ENCODE results near the gene EGLN1. TPM values are rescaled to one million over a fixed set of nuclear protein-coding genes. Genes with fewer than 3 reads are reported as not detected.
A peak's percentile ranks its signal among the peaks of the same experiment; 100 is the strongest.
"Not testable (repeated sequence)": the region's sequence is repeated elsewhere in the genome, so short reads cannot be mapped to it uniquely, and the experiment has no call there.

EGLN1 gene
- total and polyA plus RNA-seq, 3 donors from 2014 or later, result 30.5 to 64.5 (median 47.7) TPM

DNA sequence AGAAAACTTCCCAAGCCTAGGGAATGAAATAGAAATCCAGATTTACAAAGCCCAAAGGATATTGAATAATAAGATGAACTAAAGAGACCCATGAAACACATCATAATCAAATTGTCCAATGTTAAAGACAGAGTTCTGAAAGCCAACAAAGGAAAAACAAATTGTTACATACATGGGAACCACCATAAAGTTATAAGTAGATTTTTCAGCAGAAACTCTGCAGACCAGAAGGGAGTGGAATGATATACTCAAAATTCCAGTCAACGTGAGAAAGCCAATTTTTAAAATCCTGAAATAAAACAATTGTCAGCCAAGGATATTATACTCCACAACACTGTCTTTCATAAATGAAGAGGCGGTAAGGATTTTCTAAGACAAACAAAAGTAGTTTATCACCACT, 22.0 kb upstream of the EGLN1 start:
- DNase-seq, result no peak
- Histone ChIP-seq H3K36me3 (ENCODE audit: low read depth, missing control alignments) (no peaks in the 10 kb centered on the region), H3K27ac (no peak overlapping the region), H3K27me3 (no peaks in the 10 kb centered on the region), H3K4me1 (no peaks in the 10 kb centered on the region), H3K4me3 (no peak overlapping the region), H3K9me3 (no peaks in the 10 kb centered on the region)
- intact Hi-C loops (cut with DNase I; ENCODE audit: low total_unique reads), result no loop called here
- TF ChIP-seq, protein P1, sequence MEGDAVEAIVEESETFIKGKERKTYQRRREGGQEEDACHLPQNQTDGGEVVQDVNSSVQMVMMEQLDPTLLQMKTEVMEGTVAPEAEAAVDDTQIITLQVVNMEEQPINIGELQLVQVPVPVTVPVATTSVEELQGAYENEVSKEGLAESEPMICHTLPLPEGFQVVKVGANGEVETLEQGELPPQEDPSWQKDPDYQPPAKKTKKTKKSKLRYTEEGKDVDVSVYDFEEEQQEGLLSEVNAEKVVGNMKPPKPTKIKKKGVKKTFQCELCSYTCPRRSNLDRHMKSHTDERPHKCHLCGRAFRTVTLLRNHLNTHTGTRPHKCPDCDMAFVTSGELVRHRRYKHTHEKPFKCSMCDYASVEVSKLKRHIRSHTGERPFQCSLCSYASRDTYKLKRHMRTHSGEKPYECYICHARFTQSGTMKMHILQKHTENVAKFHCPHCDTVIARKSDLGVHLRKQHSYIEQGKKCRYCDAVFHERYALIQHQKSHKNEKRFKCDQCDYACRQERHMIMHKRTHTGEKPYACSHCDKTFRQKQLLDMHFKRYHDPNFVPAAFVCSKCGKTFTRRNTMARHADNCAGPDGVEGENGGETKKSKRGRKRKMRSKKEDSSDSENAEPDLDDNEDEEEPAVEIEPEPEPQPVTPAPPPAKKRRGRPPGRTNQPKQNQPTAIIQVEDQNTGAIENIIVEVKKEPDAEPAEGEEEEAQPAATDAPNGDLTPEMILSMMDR (IDR thresholded peaks at IDR 0.05), result no peak
- no peak for TF ChIP-seq POLR2A (IDR thresholded peaks at IDR 0.05)
- WGBS, 2 donors, result 74 to 86% methylated on average over 2 of the region's 2 CpGs

DNA sequence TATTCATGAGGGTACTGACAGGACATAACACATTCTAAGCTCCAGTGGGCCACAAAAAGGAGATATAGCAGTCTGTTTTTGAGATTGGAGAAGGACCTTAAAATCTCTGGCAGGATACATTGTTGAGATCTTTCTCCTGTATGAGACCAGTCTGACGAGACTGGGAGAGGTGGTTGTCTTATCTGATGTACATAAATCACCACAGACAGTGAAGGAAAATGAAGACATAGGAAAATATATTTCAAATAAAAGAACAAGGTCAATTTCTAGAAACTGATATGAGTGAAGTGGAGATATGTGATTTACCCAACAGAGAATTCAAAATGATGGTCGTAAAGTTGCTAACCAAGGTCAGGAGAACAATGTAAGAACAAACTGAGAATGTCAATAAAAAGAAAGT, 21.3 kb upstream of the EGLN1 start:
- 58 to 59% methylated on average over 2 of the region's 2 CpGs for WGBS, 2 donors
- no peak overlapping the region for H3K27ac ChIP-seq
- H3K36me3 ChIP-seq (ENCODE audit: low read depth, missing control alignments), result no peaks in the 10 kb centered on the region
- no peak for DNase-seq
- no peak for TF ChIP-seq POLR2A (IDR thresholded peaks at IDR 0.05)
- TF ChIP-seq, protein P1 (IDR thresholded peaks at IDR 0.05), result no peak
- intact Hi-C loops (cut with DNase I; ENCODE audit: low total_unique reads), result no loop called here
- no peaks in the 10 kb centered on the region for H3K4me1 ChIP-seq
- no peaks in the 10 kb centered on the region for H3K9me3 ChIP-seq
- no peak overlapping the region for H3K4me3 ChIP-seq
- no peaks in the 10 kb centered on the region for H3K27me3 ChIP-seq

DNA sequence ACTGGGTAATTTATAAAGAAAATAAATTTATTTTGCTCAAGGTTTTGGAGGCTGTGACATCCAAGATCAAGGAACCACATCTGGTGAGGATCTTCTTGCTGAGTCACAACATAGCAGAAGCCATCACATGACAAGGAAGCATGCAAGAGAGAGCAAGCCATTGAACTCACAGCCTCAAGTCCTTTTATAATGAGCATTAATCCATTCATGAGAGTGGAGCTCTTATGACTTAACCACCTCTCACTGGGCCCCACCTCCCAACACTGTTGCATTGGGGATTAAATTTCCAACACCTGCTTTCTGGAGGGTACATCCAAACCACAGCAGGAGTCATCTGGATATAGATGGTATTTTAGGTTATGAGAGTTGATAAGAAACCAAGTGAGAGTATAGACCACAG, 20.6 kb upstream of the EGLN1 start:
- Histone ChIP-seq H3K36me3 (ENCODE audit: low read depth, missing control alignments) (no peaks in the 10 kb centered on the region), H3K4me3 (no peak overlapping the region), H3K9me3 (no peaks in the 10 kb centered on the region), H3K4me1 (no peaks in the 10 kb centered on the region), H3K27ac (no peak overlapping the region), H3K27me3 (no peaks in the 10 kb centered on the region)
- intact Hi-C loops (cut with DNase I; ENCODE audit: low total_unique reads), result no loop called here
- no peak for DNase-seq
- no peak for TF ChIP-seq POLR2A (IDR thresholded peaks at IDR 0.05)

DNA sequence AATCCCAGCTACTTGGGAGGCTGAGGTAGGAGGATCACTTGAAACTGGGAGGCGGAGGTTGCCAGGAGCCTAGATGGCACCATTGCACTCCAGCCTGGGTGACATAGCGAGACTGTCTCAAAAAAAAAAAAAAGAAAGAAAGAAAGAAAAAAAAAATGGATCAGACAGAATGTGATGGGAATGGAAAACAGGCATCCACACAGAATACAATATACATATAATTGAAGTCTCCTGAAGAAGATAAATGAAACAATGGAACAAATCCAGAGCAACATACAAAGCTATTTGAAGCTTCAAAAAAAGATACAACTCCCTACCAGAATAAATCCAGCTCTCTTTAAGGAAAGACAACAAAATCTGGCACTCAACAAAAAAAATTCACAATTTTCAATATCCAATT, 10.9 kb upstream of the EGLN1 start:
- Histone ChIP-seq H3K9me3 (no peaks in the 10 kb centered on the region), H3K27ac (no peak overlapping the region), H3K4me1 (no peaks in the 10 kb centered on the region), H3K4me3 (no peak overlapping the region), H3K27me3 (no peaks in the 10 kb centered on the region), H3K36me3 (ENCODE audit: low read depth, missing control alignments) (no peaks in the 10 kb centered on the region)
- TF ChIP-seq, protein P1 (IDR thresholded peaks at IDR 0.05), result no peak
- no peak for TF ChIP-seq POLR2A (IDR thresholded peaks at IDR 0.05)
- intact Hi-C loops (cut with DNase I; ENCODE audit: low total_unique reads), result no loop called here
- whole genome bisulfite sequencing, 2 donors, result 91 to 93% methylated on average over 2 of the region's 2 CpGs
- DNase-seq, result no peak

DNA sequence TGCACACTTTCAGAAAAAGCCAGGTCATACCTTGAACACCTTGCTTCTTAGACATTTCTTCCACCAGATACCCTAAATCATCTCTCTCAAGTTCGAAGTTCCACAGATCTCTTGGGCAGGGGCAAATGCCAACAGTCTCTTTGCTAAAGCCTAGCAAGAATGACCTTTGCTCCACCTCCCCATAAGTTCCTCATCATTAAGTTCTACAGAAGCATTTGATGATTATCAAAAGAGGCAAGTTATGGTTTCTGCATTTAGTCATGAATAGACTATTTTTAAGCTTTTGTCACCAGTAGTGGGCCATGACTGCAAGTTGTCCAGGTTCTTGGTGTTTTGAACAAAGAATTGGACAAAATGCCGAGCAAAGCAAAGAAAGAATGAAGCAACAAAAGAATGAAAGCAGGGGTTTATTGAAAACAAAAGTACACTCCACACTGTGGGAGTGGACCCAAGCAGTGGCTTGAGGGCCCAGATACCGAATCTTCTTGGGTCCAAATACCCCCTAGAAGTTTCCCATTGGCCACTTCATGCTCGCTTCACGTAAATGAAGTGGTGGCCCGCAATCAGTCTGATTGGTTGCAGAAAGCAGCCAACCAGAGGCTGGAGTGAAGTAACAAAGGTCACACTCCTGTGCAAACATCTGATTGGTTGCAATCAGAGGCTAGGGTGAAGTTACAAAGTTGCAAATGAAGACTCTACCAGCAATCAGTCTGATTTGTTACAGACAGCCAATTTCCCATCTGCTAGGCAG, 9.8 kb upstream of the EGLN1 start:
- Histone ChIP-seq H3K27ac (no peak overlapping the region), H3K4me1 (no peaks in the 10 kb centered on the region), H3K4me3 (no peak overlapping the region), H3K27me3 (no peaks in the 10 kb centered on the region), H3K36me3 (ENCODE audit: low read depth, missing control alignments) (no peaks in the 10 kb centered on the region), H3K9me3 (no peaks in the 10 kb centered on the region)
- 78 to 85% methylated on average over 6 of the region's 6 CpGs for WGBS, 2 donors
- TF ChIP-seq, protein P1 (IDR thresholded peaks at IDR 0.05), result no peak
- no peak for TF ChIP-seq POLR2A (IDR thresholded peaks at IDR 0.05)
- intact Hi-C loops (cut with DNase I; ENCODE audit: low total_unique reads), result no loop called here
- DNase-seq, result peak; percentile 72

DNA sequence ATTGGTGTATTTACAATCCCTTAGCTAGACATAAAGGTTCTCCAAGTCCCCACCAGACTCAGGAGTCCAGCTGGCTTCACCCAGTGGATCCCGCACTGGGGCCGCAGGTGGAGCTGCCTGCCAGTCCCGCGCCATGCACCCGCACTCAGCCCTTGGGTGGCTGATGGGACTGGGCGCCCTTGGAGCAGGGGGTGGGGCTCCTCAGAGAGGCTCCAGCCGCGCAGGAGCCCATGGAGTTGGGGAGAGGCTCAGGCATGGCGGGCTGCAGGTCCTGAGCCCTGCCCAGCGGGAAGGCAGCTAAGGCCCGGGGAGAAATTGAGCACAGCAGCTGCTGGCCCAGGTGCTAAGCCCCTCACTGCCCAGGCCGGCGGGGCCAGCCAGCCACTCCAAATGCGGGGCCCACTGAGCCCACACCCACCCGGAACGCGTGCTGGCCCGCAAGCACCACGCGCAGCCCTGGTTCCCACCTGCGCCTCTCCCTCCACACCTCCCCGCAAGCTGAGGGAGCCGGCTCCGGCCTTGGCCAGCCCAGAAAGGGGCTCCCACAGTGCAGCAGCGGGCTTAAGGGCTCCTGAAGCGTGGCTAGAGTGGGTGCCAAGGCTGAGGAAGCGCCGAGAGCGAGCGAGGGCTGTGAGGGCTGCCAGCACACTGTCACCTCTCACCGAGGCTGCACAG, 8.7 kb upstream of the EGLN1 start:
- H3K4me1 ChIP-seq; H3K27me3 ChIP-seq; H3K4me3 ChIP-seq; H3K27ac ChIP-seq; H3K9me3 ChIP-seq; intact Hi-C loops (cut with DNase I; ENCODE audit: low total_unique reads); H3K36me3 ChIP-seq (ENCODE audit: low read depth, missing control alignments); DNase-seq: not testable (repeated sequence)
- 89 to 95% methylated on average over 9 to 31 of the region's 31 CpGs for WGBS, 2 donors
